OCI-LY1 (cell line): ENCODE data around the gene RAB40B.

Experiments
- EZH2 ChIP-seq: fragments of 200-600 bp; sonication (generic), shearing (Covaris generic); IDR thresholded peaks from 2 replicates; pipeline ENCODE4 v1.8.0; 2017; ENCODE audit warnings: borderline replicate concordance, mixed run types, mild to moderate bottlenecking, antibody characterized with exemption, low read length, moderate library complexity, mixed read lengths
- TF ChIP-seq, protein P1 (sequence below): fragments of 200-600 bp; sonication (generic), shearing (Covaris generic); IDR thresholded peaks from 2 replicates; pipeline ENCODE4 v1.5.1; 2017; ENCODE audit warnings: mild to moderate bottlenecking, antibody characterized with exemption, low read length, moderate library complexity, mixed read lengths

GRCh38 chr17:82648742-82649331, 49.7 kb downstream of the RAB40B start:
- TF ChIP-seq, protein P1, sequence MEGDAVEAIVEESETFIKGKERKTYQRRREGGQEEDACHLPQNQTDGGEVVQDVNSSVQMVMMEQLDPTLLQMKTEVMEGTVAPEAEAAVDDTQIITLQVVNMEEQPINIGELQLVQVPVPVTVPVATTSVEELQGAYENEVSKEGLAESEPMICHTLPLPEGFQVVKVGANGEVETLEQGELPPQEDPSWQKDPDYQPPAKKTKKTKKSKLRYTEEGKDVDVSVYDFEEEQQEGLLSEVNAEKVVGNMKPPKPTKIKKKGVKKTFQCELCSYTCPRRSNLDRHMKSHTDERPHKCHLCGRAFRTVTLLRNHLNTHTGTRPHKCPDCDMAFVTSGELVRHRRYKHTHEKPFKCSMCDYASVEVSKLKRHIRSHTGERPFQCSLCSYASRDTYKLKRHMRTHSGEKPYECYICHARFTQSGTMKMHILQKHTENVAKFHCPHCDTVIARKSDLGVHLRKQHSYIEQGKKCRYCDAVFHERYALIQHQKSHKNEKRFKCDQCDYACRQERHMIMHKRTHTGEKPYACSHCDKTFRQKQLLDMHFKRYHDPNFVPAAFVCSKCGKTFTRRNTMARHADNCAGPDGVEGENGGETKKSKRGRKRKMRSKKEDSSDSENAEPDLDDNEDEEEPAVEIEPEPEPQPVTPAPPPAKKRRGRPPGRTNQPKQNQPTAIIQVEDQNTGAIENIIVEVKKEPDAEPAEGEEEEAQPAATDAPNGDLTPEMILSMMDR: no peak
- TF ChIP-seq EZH2: no peak
